Measurements from ENCODE around the gene SLC25A26.

DNA sequence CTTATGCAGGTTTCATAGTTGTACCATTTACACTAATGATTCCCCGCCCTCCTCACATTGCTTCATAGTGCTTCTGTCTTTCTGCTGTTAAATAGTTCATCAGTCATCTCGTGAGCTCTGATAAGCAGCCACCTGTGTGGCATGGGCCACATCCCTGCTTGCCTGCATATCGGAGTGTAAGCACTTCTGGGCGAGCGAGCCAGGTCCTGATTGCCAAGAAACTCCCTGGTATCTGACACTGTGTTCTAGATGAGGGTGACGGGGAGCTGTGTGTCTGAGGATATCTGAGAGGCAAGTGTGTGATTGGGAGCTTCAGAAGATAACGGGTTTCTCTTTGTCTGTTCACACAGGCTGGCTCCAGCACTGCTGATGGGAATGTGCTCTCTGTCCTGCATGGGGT lies 149.4 kb downstream of the SLC25A26 start:
- TF ChIP-seq, protein P1, sequence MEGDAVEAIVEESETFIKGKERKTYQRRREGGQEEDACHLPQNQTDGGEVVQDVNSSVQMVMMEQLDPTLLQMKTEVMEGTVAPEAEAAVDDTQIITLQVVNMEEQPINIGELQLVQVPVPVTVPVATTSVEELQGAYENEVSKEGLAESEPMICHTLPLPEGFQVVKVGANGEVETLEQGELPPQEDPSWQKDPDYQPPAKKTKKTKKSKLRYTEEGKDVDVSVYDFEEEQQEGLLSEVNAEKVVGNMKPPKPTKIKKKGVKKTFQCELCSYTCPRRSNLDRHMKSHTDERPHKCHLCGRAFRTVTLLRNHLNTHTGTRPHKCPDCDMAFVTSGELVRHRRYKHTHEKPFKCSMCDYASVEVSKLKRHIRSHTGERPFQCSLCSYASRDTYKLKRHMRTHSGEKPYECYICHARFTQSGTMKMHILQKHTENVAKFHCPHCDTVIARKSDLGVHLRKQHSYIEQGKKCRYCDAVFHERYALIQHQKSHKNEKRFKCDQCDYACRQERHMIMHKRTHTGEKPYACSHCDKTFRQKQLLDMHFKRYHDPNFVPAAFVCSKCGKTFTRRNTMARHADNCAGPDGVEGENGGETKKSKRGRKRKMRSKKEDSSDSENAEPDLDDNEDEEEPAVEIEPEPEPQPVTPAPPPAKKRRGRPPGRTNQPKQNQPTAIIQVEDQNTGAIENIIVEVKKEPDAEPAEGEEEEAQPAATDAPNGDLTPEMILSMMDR (IDR thresholded peaks at IDR 0.05) = no peak
- TF ChIP-seq POLR2A (IDR thresholded peaks at IDR 0.05) (no peak), POLR2AphosphoS5 (IDR thresholded peaks at IDR 0.05) (no peak), EP300 (IDR thresholded peaks at IDR 0.05) (no peak)

Measured in gastroesophageal sphincter (tissue), 3 donors.